ENCODE measurements around the gene UBA1. TPM values are rescaled to one million over a fixed set of nuclear protein-coding genes. Genes with fewer than 3 reads are reported as not detected.

Gene UBA1
- total RNA-seq, result 123 and 204 TPM in 2 replicates

DNA sequence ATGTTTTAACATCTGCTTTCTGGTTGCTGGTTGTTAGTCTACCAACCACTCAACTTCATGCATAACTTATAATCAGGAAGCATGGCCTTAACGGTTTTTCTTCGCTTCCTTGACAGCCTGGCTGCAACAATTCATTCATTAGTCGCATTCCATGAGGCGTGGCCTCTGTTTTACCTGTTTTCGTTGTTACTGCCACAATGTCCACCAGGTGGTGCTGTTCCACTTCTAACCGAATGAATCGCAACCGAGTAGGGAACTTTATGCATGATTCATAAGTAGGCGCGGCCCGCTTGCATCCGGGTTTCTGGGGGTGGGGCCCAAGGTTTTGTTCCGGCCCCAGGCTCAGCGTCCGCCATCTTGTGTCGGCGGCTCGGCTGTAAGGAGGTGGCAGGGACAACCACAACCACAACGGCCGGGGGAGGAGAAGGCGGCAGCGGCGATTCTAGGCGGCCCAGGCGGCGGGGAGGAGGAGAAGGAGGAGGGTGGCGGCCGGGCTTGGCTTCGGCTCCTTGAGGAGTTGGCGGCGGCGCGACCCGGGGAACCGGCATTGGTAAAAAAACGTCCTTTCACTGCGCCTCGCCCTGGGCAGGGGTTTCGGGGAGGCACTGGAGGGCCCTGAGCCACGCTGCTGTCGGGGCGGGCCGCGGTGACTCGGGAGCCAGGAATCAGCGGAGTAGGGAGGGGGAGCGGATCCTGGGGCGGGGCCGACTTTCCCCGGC is at the start of gene UBA1:
Gene UBA1, plus strand, starts transcription at position 355 of the 719 bp plus-strand sequence. CDS start 4,974 bp downstream, outside the sequence.

DNA sequence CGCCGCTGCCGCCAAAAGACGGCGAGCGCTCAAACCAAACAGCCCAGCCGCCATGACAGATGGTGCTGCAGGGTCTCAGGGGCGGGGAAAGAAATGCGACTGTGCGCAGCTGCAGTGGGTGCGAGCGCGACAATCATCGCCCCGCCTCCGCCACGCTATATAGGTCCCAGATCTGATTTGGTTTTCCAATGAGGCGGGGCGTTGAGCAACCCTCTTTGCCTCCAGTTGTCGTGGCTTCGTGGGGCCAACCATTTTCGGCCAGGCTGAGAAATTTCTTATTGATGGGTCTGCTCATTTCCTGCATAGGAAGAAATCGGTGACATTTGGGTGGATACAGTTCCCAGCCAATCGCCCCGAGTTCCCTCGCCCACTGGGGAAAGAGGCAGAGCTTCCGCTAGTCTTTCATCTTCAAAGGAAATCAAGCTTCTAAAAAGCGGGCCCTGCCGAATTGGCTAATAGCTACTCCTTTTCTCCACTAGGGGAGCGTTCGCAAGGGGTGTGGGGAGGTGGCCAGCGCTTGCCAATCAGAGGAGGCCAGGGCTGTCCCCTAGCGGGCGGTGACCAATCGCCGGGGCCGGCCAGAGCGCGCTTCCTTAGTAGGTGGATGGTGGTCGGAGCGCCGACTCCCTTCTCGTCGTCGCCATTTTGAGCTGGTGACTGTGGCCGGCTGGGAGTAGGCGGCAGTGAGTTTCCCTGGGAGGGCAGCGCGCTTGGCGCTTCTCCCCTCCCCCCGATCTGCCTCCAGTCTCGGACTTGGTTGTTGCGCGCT is 48.8 kb upstream of the UBA1 start, which contains the start of the genes NDUFB11 and RBM10:
Gene NDUFB11, minus strand, starts transcription at position 77 of the 769 bp plus-strand sequence. Its CDS starts 23 bp downstream, at position 54.
Gene RBM10, plus strand, starts transcription at position 596 of the 769 bp plus-strand sequence. CDS start 2,261 bp downstream, outside the sequence.

DNA sequence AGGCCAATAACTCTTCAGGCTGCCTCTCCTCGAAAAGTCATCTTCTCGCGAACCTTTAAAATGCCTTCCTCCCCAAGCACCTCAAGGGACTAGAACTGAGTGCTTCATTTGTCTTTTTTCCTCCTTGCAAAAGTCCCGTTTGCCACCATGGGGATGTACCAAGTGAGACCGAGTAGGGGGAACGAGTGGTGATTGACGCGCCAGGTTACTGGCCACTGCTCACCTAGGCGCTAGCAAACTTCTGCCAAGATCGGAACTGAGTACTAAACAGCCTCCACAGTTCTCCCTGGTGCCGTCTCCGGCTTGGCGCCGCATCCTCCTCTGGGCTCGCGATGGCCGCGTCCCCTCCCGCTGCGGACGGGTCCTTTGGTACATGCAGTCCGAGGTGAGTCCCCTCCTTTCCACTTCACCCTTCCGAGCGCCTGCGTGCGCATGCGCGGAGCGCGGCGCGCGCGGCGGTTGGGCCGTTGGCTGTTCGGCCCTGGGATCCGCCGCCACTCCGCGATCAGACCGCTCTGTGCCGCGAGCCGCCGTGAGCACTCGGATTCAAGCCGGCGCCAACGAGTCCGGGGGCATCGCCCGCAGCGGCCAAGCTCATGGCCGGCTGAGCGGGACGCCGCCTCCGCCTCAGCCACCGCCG is 24.8 kb downstream of the UBA1 start, which contains the start of gene CDK16:
Gene CDK16, plus strand, starts transcription at position 402 of the 640 bp plus-strand sequence. CDS start 4,877 bp downstream, outside the sequence.

DNA sequence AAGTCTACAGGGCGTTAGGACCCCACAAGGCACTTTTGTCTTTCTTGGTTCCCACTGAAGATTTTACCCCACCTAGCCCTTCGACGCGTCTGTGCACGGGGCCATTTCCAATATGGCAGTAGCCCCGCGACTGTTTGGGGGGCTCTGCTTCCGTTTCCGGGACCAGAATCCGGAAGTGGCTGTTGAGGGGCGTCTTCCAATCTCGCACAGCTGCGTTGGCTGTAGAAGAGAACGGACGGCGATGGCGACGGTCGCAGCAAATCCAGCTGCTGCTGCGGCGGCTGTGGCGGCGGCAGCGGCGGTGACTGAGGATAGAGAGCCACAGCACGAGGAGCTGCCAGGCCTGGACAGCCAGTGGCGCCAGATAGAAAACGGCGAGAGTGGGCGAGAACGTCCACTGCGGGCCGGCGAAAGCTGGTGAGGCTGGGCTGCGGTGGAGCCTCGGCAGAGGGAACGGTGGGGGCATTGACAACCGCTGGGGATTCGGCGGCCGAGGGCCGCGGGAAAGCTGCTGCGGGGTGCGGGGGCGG is 39.2 kb downstream of the UBA1 start, which contains the start of gene USP11:
Gene USP11, plus strand, starts transcription at position 207 of the 530 bp plus-strand sequence. Its CDS starts 35 bp downstream, at position 242.

Other genes starting within 250 kb of the UBA1 start
- 0.65 and 1.5 TPM in 2 replicates for gene RGN, start 115.4 kb upstream of the UBA1 start, total RNA-seq
- 33.5 and 44.8 TPM in 2 replicates for gene NDUFB11, start 49.1 kb upstream of the UBA1 start, total RNA-seq
- 44.2 and 61.1 TPM in 2 replicates for gene RBM10, start 48.6 kb upstream of the UBA1 start, total RNA-seq
- 71.0 and 131 TPM in 2 replicates for gene CDK16, start 24.9 kb downstream of the UBA1 start, total RNA-seq
- gene USP11, start 39.2 kb downstream of the UBA1 start, total RNA-seq, result 52.3 and 76.9 TPM in 2 replicates
- gene ZNF157, start 176.7 kb downstream of the UBA1 start, total RNA-seq, result 0.09 TPM in 1 of 2 replicates, not detected in the other